IgD-negative memory B cell (primary cell): ENCODE data around the gene SPESP1. TPM values are rescaled to one million over a fixed set of nuclear protein-coding genes. Genes with fewer than 3 reads are reported as not detected.

Experiments used
- H3K27ac Mint-ChIP-seq, 3 donors: one replicate each; pipeline ENCODE4 v1.8.0; 2020 to 2022; ENCODE audit warnings: mild to moderate bottlenecking in 3 of 3, mixed read lengths in 3 of 3, moderate library complexity in 1 of 3
- H3K27me3 Mint-ChIP-seq: one replicate; pipeline ENCODE4 v1.8.0; 2021; ENCODE audit warnings: mixed read lengths
- H3K36me3 Mint-ChIP-seq: one replicate; pipeline ENCODE4 v1.8.0; 2020; ENCODE audit warnings: mild to moderate bottlenecking, mixed read lengths
- H3K4me1 Mint-ChIP-seq, 3 donors: one replicate each; pipeline ENCODE4 v1.8.0; 2020 to 2022; ENCODE audit warnings: mixed read lengths in 3 of 3, mild to moderate bottlenecking in 1 of 3
- H3K4me3 Mint-ChIP-seq, 4 donors: one replicate each; pipeline ENCODE4 v1.8.0; 2020 to 2022; ENCODE audit warnings: mild to moderate bottlenecking in 4 of 4, mixed read lengths in 4 of 4, moderate library complexity in 3 of 4
- H3K9me3 Mint-ChIP-seq, 3 donors: one replicate each; pipeline ENCODE4 v1.8.0; 2020 to 2021; ENCODE audit warnings: mixed read lengths in 3 of 3, mild to moderate bottlenecking in 1 of 3
- polyA plus RNA-seq: library from polyadenylated mRNA; unstranded; fragments of 300-500 nt; fragmentation: Illumina TruSeq; gene quantifications from one replicate; pipeline ENCODE4 v1.2.3, GENCODE V29; 2021

The SPESP1 gene
- polyA plus RNA-seq, 1 donor from 2014 or later = 1.3 TPM

GRCh38 chr15:68979006-68979405, 48.7 kb downstream of the SPESP1 start:
- no peak overlapping the region for H3K4me3 Mint-ChIP-seq
- H3K9me3 Mint-ChIP-seq = peaks cover 3 to 10% (median 8%) of the 10 kb centered on the region in 3 donors
- no peak overlapping the region for H3K27ac Mint-ChIP-seq
- H3K36me3 Mint-ChIP-seq = peaks cover 2% of the 10 kb centered on the region
- H3K27me3 Mint-ChIP-seq = peaks cover 2% of the 10 kb centered on the region
- no peaks in the 10 kb centered on the region for H3K4me1 Mint-ChIP-seq

GRCh38 chr15:68979816-68980215, 49.5 kb downstream of the SPESP1 start:
- H3K27me3 Mint-ChIP-seq = peaks cover 2% of the 10 kb centered on the region
- peaks cover 3 to 10% (median 6%) of the 10 kb centered on the region in 3 donors for H3K9me3 Mint-ChIP-seq
- H3K27ac Mint-ChIP-seq = no peak overlapping the region
- H3K4me3 Mint-ChIP-seq = no peak overlapping the region
- H3K36me3 Mint-ChIP-seq = peaks cover 2% of the 10 kb centered on the region
- H3K4me1 Mint-ChIP-seq = no peaks in the 10 kb centered on the region

- H3K9me3 Mint-ChIP-seq = peaks cover 3 to 10% (median 6%) of the 10 kb centered on the region in 3 donors
- no peak overlapping the region for H3K4me3 Mint-ChIP-seq
- H3K27ac Mint-ChIP-seq = no peak overlapping the region
- H3K4me1 Mint-ChIP-seq = no peaks in the 10 kb centered on the region
- peaks cover 2% of the 10 kb centered on the region for H3K36me3 Mint-ChIP-seq
- H3K27me3 Mint-ChIP-seq = peaks cover 2% of the 10 kb centered on the region
These were observed 50.5 kb downstream of the SPESP1 start for GRCh38 chr15:68980786-68981185.

GRCh38 chr15:68981941-68982340, 51.6 kb downstream of the SPESP1 start:
- H3K4me1 Mint-ChIP-seq = no peaks in the 10 kb centered on the region
- H3K27ac Mint-ChIP-seq = no peak overlapping the region
- no peak overlapping the region for H3K4me3 Mint-ChIP-seq
- peaks cover 2% of the 10 kb centered on the region for H3K36me3 Mint-ChIP-seq
- peaks cover 3 to 6% (median 3%) of the 10 kb centered on the region in 3 donors for H3K9me3 Mint-ChIP-seq
- H3K27me3 Mint-ChIP-seq = no peaks in the 10 kb centered on the region

- Mint-ChIP-seq H3K27me3 (no peaks in the 10 kb centered on the region), H3K4me1 (no peaks in the 10 kb centered on the region), H3K9me3 (no peaks in the 10 kb centered on the region), H3K4me3 (no peak overlapping the region), H3K36me3 (no peaks in the 10 kb centered on the region), H3K27ac (no peak overlapping the region)
These were observed 52.7 kb downstream of the SPESP1 start for GRCh38 chr15:68982976-68983563.

GRCh38 chr15:68983961-68984481, 53.7 kb downstream of the SPESP1 start:
- H3K27me3 Mint-ChIP-seq = peaks cover 4% of the 10 kb centered on the region
- no peaks in the 10 kb centered on the region for H3K4me1 Mint-ChIP-seq
- no peak overlapping the region for H3K27ac Mint-ChIP-seq
- H3K36me3 Mint-ChIP-seq = no peaks in the 10 kb centered on the region
- H3K4me3 Mint-ChIP-seq = no peak overlapping the region
- no peaks in the 10 kb centered on the region for H3K9me3 Mint-ChIP-seq

GRCh38 chr15:68984586-68984985, 54.3 kb downstream of the SPESP1 start:
- Mint-ChIP-seq H3K9me3 (no peaks in the 10 kb centered on the region), H3K27ac (no peak overlapping the region), H3K27me3 (peaks cover 4% of the 10 kb centered on the region), H3K4me3 (no peak overlapping the region), H3K36me3 (no peaks in the 10 kb centered on the region), H3K4me1 (no peaks in the 10 kb centered on the region)

GRCh38 chr15:68985361-68985891, 55.1 kb downstream of the SPESP1 start:
- no peaks in the 10 kb centered on the region for H3K36me3 Mint-ChIP-seq
- H3K4me3 Mint-ChIP-seq = no peak overlapping the region
- H3K4me1 Mint-ChIP-seq = no peaks in the 10 kb centered on the region
- no peak overlapping the region for H3K27ac Mint-ChIP-seq
- peaks cover 4% of the 10 kb centered on the region for H3K27me3 Mint-ChIP-seq
- H3K9me3 Mint-ChIP-seq = no peaks in the 10 kb centered on the region

- Mint-ChIP-seq H3K9me3 (no peaks in the 10 kb centered on the region), H3K4me3 (no peak overlapping the region), H3K27me3 (peaks cover 6% of the 10 kb centered on the region), H3K27ac (no peak overlapping the region), H3K4me1 (no peaks in the 10 kb centered on the region), H3K36me3 (no peaks in the 10 kb centered on the region)
These were observed 56.0 kb downstream of the SPESP1 start for GRCh38 chr15:68986322-68986721.

- Mint-ChIP-seq H3K4me1 (no peaks in the 10 kb centered on the region), H3K4me3 (no peak overlapping the region), H3K36me3 (no peaks in the 10 kb centered on the region), H3K27me3 (peaks cover 11% of the 10 kb centered on the region), H3K9me3 (no peaks in the 10 kb centered on the region), H3K27ac (no peak overlapping the region)
These were observed 56.8 kb downstream of the SPESP1 start for GRCh38 chr15:68987120-68987519.

GRCh38 chr15:68987676-68988075, 57.4 kb downstream of the SPESP1 start:
- H3K9me3 Mint-ChIP-seq = no peaks in the 10 kb centered on the region
- H3K27me3 Mint-ChIP-seq = peaks cover 13% of the 10 kb centered on the region
- no peaks in the 10 kb centered on the region for H3K36me3 Mint-ChIP-seq
- H3K27ac Mint-ChIP-seq = no peak overlapping the region
- no peaks in the 10 kb centered on the region for H3K4me1 Mint-ChIP-seq
- no peak overlapping the region for H3K4me3 Mint-ChIP-seq

GRCh38 chr15:68989541-68990230, 59.4 kb downstream of the SPESP1 start:
- peaks cover 13% of the 10 kb centered on the region for H3K27me3 Mint-ChIP-seq
- H3K9me3 Mint-ChIP-seq = no peaks in the 10 kb centered on the region
- H3K4me3 Mint-ChIP-seq = no peak overlapping the region
- H3K36me3 Mint-ChIP-seq = peaks cover 2% of the 10 kb centered on the region
- no peak overlapping the region for H3K27ac Mint-ChIP-seq
- H3K4me1 Mint-ChIP-seq = no peaks in the 10 kb centered on the region

- Mint-ChIP-seq H3K4me1 (no peaks in the 10 kb centered on the region), H3K36me3 (peaks cover 2% of the 10 kb centered on the region), H3K9me3 (no peaks in the 10 kb centered on the region), H3K27me3 (peaks cover 13% of the 10 kb centered on the region), H3K4me3 (no peak overlapping the region), H3K27ac (no peak overlapping the region)
These were observed 60.1 kb downstream of the SPESP1 start for GRCh38 chr15:68990231-68990991.

- Mint-ChIP-seq H3K27me3 (peaks cover 13% of the 10 kb centered on the region), H3K27ac (no peak overlapping the region), H3K9me3 (no peaks in the 10 kb centered on the region), H3K36me3 (peaks cover 2% of the 10 kb centered on the region), H3K4me3 (no peak overlapping the region), H3K4me1 (no peaks in the 10 kb centered on the region)
These were observed 60.7 kb downstream of the SPESP1 start for GRCh38 chr15:68990992-68991500.

- peaks cover 13% of the 10 kb centered on the region for H3K27me3 Mint-ChIP-seq
- no peak overlapping the region for H3K4me3 Mint-ChIP-seq
- H3K9me3 Mint-ChIP-seq = no peaks in the 10 kb centered on the region
- peaks cover 2% of the 10 kb centered on the region for H3K36me3 Mint-ChIP-seq
- no peak overlapping the region for H3K27ac Mint-ChIP-seq
- no peaks in the 10 kb centered on the region for H3K4me1 Mint-ChIP-seq
These were observed 61.4 kb downstream of the SPESP1 start for GRCh38 chr15:68991723-68992122.
